ENCODE data around the gene CACNG7. TPM values are rescaled to one million over a fixed set of nuclear protein-coding genes. Genes with fewer than 3 reads are reported as not detected.

Gene CACNG7
- total RNA-seq, 1 experiment from 2014 or later = not detected

DNA sequence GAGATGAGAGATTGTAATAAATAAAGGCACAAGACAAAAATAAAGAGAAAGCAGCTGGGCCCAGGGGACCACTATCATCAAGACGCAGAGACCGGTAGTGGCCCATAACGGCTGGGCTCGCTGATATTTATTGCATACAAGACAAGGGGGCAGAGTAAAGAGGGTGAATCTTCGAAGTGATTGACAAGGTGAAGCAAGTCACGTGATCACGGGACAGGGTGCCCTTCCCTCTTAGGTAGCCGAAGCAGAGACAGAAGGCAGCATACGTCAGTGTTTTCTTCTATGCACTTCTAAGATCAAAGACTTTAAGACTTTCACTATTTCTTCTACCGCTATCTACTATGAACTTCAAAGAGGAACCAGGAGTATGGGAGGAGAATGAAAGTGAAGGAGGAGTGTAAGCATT is 31.7 kb upstream of the CACNG7 start:
- no TSS peak for BruUV-seq (replicated peaks)
- Histone ChIP-seq H3K4me1 (ENCODE audit: insufficient read depth, low read length, poor library complexity, severe bottlenecking) (peaks cover 17% of the 10 kb centered on the region), H3K9me3 (ENCODE audit: low read depth, low read length, poor library complexity, severe bottlenecking) (no peaks in the 10 kb centered on the region), H3K27ac (ENCODE audit: low read depth, low read length, poor library complexity, severe bottlenecking) (no peak overlapping the region), H3K4me3 (ENCODE audit: low read depth, low read length, poor library complexity, severe bottlenecking) (no peak overlapping the region), H3K27me3 (replicated peaks; ENCODE audit: insufficient read depth, low read depth, low read length, poor library complexity) (peaks cover 2% of the 10 kb centered on the region), H3K36me3 (ENCODE audit: insufficient read depth, low read length, poor library complexity, severe bottlenecking) (peaks cover 17% of the 10 kb centered on the region)
- no peak for TF ChIP-seq EZH2 (IDR thresholded peaks at IDR 0.05; ENCODE audit: borderline replicate concordance, low read depth, low read length, poor library complexity, severe bottlenecking)
- TF ChIP-seq, protein P1, sequence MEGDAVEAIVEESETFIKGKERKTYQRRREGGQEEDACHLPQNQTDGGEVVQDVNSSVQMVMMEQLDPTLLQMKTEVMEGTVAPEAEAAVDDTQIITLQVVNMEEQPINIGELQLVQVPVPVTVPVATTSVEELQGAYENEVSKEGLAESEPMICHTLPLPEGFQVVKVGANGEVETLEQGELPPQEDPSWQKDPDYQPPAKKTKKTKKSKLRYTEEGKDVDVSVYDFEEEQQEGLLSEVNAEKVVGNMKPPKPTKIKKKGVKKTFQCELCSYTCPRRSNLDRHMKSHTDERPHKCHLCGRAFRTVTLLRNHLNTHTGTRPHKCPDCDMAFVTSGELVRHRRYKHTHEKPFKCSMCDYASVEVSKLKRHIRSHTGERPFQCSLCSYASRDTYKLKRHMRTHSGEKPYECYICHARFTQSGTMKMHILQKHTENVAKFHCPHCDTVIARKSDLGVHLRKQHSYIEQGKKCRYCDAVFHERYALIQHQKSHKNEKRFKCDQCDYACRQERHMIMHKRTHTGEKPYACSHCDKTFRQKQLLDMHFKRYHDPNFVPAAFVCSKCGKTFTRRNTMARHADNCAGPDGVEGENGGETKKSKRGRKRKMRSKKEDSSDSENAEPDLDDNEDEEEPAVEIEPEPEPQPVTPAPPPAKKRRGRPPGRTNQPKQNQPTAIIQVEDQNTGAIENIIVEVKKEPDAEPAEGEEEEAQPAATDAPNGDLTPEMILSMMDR (conservative IDR thresholded peaks at IDR 0.05; ENCODE audit: low read depth, low read length) = no peak
- CTCF ChIA-PET = no interaction called here
- POLR2A ChIA-PET (ENCODE audit: low non-redundant PET) = no interaction called here
- intact Hi-C loops (cut with micrococcal nuclease; ENCODE audit: unreplicated experiment) = no loop called here
- DNase-seq (ENCODE audit: low spot score) = no peak

DNA sequence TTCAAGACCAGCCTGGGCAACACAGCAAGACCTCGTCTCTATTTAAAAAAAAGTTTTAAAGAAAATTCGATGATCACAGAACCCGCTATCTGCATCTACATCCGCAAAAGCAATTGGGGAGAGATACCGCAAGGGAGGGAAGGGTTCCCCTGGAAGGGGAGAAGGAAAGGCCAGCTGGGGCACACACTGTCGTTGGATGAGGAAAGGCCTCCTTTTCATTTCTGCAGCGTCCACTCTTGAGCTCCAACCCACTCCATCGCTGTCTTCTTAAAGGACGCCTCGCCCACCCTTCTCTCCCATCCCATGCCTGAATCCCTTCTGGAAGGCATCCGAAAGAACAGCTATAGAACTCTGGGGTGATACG is 30.3 kb upstream of the CACNG7 start:
- Histone ChIP-seq H3K27ac (ENCODE audit: low read depth, low read length, poor library complexity, severe bottlenecking) (peak overlapping the region; percentile 60), H3K4me3 (ENCODE audit: low read depth, low read length, poor library complexity, severe bottlenecking) (peak overlapping the region; percentile 51), H3K9me3 (ENCODE audit: low read depth, low read length, poor library complexity, severe bottlenecking) (no peaks in the 10 kb centered on the region), H3K36me3 (ENCODE audit: insufficient read depth, low read length, poor library complexity, severe bottlenecking) (peaks cover 16% of the 10 kb centered on the region), H3K4me1 (ENCODE audit: insufficient read depth, low read length, poor library complexity, severe bottlenecking) (peaks cover 28% of the 10 kb centered on the region), H3K27me3 (replicated peaks; ENCODE audit: insufficient read depth, low read depth, low read length, poor library complexity) (peaks cover 16% of the 10 kb centered on the region)
- ChIA-PET CTCF (interaction anchor here (0.5 to 1.5 kb wide), 4 partner anchors 12 to 153 kb away, joined by 3 to 8 read pairs (median 4); partner anchors contain the start of gene MYADM), POLR2A (ENCODE audit: low non-redundant PET) (no interaction called here)
- no peak for TF ChIP-seq EZH2 (IDR thresholded peaks at IDR 0.05; ENCODE audit: borderline replicate concordance, low read depth, low read length, poor library complexity, severe bottlenecking)
- TF ChIP-seq, protein P1 (conservative IDR thresholded peaks at IDR 0.05; ENCODE audit: low read depth, low read length) = no peak
- no peak for DNase-seq (ENCODE audit: low spot score)
- BruUV-seq (replicated peaks) = no TSS peak
- intact Hi-C loops (cut with micrococcal nuclease; ENCODE audit: unreplicated experiment) = no loop called here

DNA sequence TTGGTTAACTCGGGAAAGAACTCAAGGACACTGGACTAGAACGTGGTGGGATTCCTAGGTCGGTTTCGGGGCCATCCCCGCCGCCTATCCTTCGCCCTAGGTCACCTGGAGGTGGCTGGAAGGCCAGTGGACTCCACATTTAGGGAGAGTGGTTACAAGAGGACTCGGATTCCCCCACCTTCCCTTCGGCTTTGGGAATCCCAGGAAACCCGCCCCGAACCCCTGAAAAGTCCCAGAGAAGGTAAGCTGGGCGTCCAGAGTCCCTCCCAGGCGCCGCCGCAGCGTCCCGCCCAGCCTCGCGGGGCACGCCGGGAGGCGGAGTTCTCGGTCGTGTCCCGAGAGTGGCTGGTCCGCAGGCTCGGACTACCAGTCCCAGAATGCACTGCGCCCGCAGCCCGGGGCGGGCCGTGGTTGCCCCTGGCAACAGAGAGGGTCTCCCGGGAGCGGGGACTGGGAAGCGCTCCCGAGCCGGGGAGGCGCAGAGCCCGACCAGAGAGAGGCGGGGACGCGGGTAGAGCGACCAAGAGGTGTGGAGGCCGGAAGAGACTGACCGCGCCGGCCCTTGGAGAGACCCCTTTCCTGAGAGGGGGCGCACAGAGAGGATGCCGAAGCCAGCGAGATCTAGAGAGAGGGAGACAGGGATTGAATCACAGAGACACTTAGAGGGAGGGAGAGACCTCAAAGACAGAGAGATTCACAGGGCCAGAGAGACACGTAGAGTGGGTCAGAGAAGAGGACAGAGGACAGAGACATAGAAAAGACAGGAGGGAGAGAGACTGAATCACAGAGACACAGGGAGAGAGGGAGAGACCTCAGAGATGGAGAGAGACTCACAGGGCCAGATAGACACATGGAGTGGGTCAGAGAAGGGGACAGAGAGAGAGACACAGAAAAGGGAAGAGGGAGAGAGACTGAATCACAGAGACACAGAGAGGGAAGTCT is 29.7 kb upstream of the CACNG7 start:
- ChIA-PET POLR2A (ENCODE audit: low non-redundant PET) (interaction anchor here (0.6 kb wide), 1 partner anchor 63 kb away, joined by 3 read pairs; no protein-coding TSS in a partner anchor), CTCF (interaction anchor here (0.9 to 1.5 kb wide), 3 partner anchors 12 to 152 kb away, joined by 3 to 8 read pairs (median 4); partner anchors contain the start of gene MYADM)
- Histone ChIP-seq H3K27ac (ENCODE audit: low read depth, low read length, poor library complexity, severe bottlenecking) (peak overlapping the region; percentile 60), H3K27me3 (replicated peaks; ENCODE audit: insufficient read depth, low read depth, low read length, poor library complexity) (peaks cover 22% of the 10 kb centered on the region), H3K9me3 (ENCODE audit: low read depth, low read length, poor library complexity, severe bottlenecking) (no peaks in the 10 kb centered on the region), H3K4me3 (ENCODE audit: low read depth, low read length, poor library complexity, severe bottlenecking) (peak overlapping the region; percentile 51), H3K36me3 (ENCODE audit: insufficient read depth, low read length, poor library complexity, severe bottlenecking) (peaks cover 11% of the 10 kb centered on the region), H3K4me1 (ENCODE audit: insufficient read depth, low read length, poor library complexity, severe bottlenecking) (peaks cover 28% of the 10 kb centered on the region)
- TF ChIP-seq EZH2 (IDR thresholded peaks at IDR 0.05; ENCODE audit: borderline replicate concordance, low read depth, low read length, poor library complexity, severe bottlenecking) = no peak
- TF ChIP-seq, protein P1 (conservative IDR thresholded peaks at IDR 0.05; ENCODE audit: low read depth, low read length) = no peak
- intact Hi-C loops (cut with micrococcal nuclease; ENCODE audit: unreplicated experiment) = no loop called here
- no TSS peak for BruUV-seq (replicated peaks)
- DNase-seq (ENCODE audit: low spot score) = peak; percentile 97
